GM23338 (cell line): Measurements from ENCODE around the gene MRPS7. TPM values are rescaled to one million over a fixed set of nuclear protein-coding genes. Genes with fewer than 3 reads are reported as not detected.

Experiments
- ATAC-seq: fragments of 200-7000 bp; cut with Tn5 transposase; 3 replicates; pipeline ENCODE4 v1.9.1; 2020
- DNase-seq: peaks from one replicate; pipeline ENCODE4 v3.0.0-alpha.2; 2015; ENCODE audit warnings: low spot score
- H2AFZ ChIP-seq: fragments of 200-600 bp; sonication (generic); 2 replicates; pipeline ENCODE4 v1.8.0; 2016; ENCODE audit warnings: antibody characterized with exemption, mild to moderate bottlenecking, moderate library complexity
- H3F3A ChIP-seq: fragments of 200-600 bp; sonication (generic); replicated peaks from 2 replicates; pipeline ENCODE4 v1.8.0; 2017; ENCODE audit warnings: antibody characterized with exemption, mixed run types, low read depth
- H3K27ac ChIP-seq: fragments of 200-600 bp; sonication (generic); 2 replicates; pipeline ENCODE4 v1.6.1; 2016; ENCODE audit warnings: low read depth
- H3K27me3 ChIP-seq: fragments of 200-600 bp; sonication (generic); 2 replicates; pipeline ENCODE4 v1.8.0; 2016; ENCODE audit warnings: mild to moderate bottlenecking, mixed run types, moderate library complexity; ENCODE audit not compliant: insufficient read depth
- H3K36me3 ChIP-seq: fragments of 200-600 bp; sonication (generic); 2 replicates; pipeline ENCODE4 v1.8.0; 2016; ENCODE audit warnings: mild to moderate bottlenecking; ENCODE audit not compliant: insufficient read depth
- H3K4me1 ChIP-seq: fragments of 200-600 bp; sonication (generic); 2 replicates; pipeline ENCODE4 v1.8.0; 2016; ENCODE audit warnings: mild to moderate bottlenecking, moderate library complexity; ENCODE audit not compliant: insufficient read depth
- H3K4me2 ChIP-seq: fragments of 200-600 bp; sonication (generic); 2 replicates; pipeline ENCODE4 v1.7.1; 2017; ENCODE audit warnings: mixed run types
- H3K4me3 ChIP-seq: fragments of 200-600 bp; sonication (generic); 2 replicates; pipeline ENCODE4 v1.6.1; 2016; ENCODE audit warnings: mixed run types
- H3K79me2 ChIP-seq: fragments of 200-600 bp; sonication (generic); replicated peaks from 2 replicates; pipeline ENCODE4 v1.8.0; 2017; ENCODE audit warnings: mild to moderate bottlenecking; ENCODE audit not compliant: insufficient read depth
- H3K9me2 ChIP-seq: fragments of 200-600 bp; sonication (generic); 2 replicates; pipeline ENCODE4 v1.8.0; 2017; ENCODE audit not compliant: insufficient read depth
- H4K20me1 ChIP-seq: fragments of 200-600 bp; sonication (generic); replicated peaks from 2 replicates; pipeline ENCODE4 v1.8.0; 2017; ENCODE audit warnings: mild to moderate bottlenecking; ENCODE audit not compliant: insufficient read depth
- H3K27ac Mint-ChIP-seq: 2 replicates; pipeline ENCODE4 v1.8.0; 2020; ENCODE audit warnings: inconsistent platforms, mild to moderate bottlenecking, moderate library complexity, mixed read lengths
- H3K27me3 Mint-ChIP-seq: 3 replicates; pipeline ENCODE4 v1.8.0; 2022; ENCODE audit warnings: low read depth, mild to moderate bottlenecking, moderate library complexity, mixed read lengths, inconsistent platforms; ENCODE audit not compliant: insufficient read depth, poor library complexity
- H3K36me3 Mint-ChIP-seq: 3 replicates; pipeline ENCODE4 v1.8.0; 2021; ENCODE audit warnings: low read depth, mild to moderate bottlenecking, inconsistent platforms, moderate library complexity, mixed read lengths
- H3K4me1 Mint-ChIP-seq: 3 replicates; pipeline ENCODE4 v1.8.0; 2020; ENCODE audit warnings: mild to moderate bottlenecking, inconsistent platforms, mixed read lengths
- H3K4me3 Mint-ChIP-seq: 3 replicates; pipeline ENCODE4 v1.8.0; 2021; ENCODE audit warnings: moderate library complexity, mild to moderate bottlenecking, inconsistent platforms, mixed read lengths
- H3K9me3 Mint-ChIP-seq: 3 replicates; pipeline ENCODE4 v1.8.0; 2020; ENCODE audit warnings: moderate library complexity, mild to moderate bottlenecking, inconsistent platforms, mixed read lengths
- CTCF ChIP-seq, 2 experiments: fragments of 200-600 bp in 1 of 2; sonication (generic) in 1 of 2; conservative IDR thresholded peaks; 2 replicates each; pipeline versions ENCODE4 v1.5.1 to v1.6.1; 2016 to 2017; ENCODE audit warnings: antibody characterized with exemption in 2 of 2, low read depth in 2 of 2, mild to moderate bottlenecking in 2 of 2, moderate library complexity in 1 of 2
- EZH2 ChIP-seq: fragments of 200-600 bp; sonication (generic); IDR thresholded peaks from one replicate; pipeline ENCODE4 v1.8.0; 2017; ENCODE audit warnings: antibody characterized with exemption, mild to moderate bottlenecking, low read depth; ENCODE audit not compliant: unreplicated experiment
- JUNB ChIP-seq: IDR thresholded peaks from one replicate; pipeline ENCODE4 v1.6.1; 2016; ENCODE audit warnings: antibody characterized with exemption; ENCODE audit not compliant: unreplicated experiment
- POLR2AphosphoS5 ChIP-seq: IDR thresholded peaks from 2 replicates; pipeline ENCODE4 v1.6.1; 2016; ENCODE audit warnings: antibody characterized with exemption, low read depth
- REST ChIP-seq: IDR thresholded peaks from one replicate; pipeline ENCODE4 v1.6.1; 2018; ENCODE audit warnings: antibody characterized with exemption; ENCODE audit not compliant: unreplicated experiment
- STAT1 ChIP-seq: IDR thresholded peaks from one replicate; pipeline ENCODE4 v1.6.1; 2016; ENCODE audit warnings: antibody characterized with exemption; ENCODE audit not compliant: unreplicated experiment
- ZNF114 ChIP-seq: fragments of 250-450 bp; sonication (Bioruptor Pico); IDR thresholded peaks from 2 replicates; pipeline ENCODE4 v1.5.0; 2020; ENCODE audit warnings: mild to moderate bottlenecking, moderate library complexity
- ZNF331 ChIP-seq: fragments of 250-450 bp; sonication (Bioruptor Pico); IDR thresholded peaks from 2 replicates; pipeline ENCODE4 v1.5.0; 2020; ENCODE audit warnings: low read depth, mild to moderate bottlenecking, moderate library complexity
- ZNF462 ChIP-seq: fragments of 250-450 bp; sonication (Bioruptor Pico); IDR thresholded peaks from 2 replicates; pipeline ENCODE4 v1.5.0; 2020; ENCODE audit warnings: mild to moderate bottlenecking, moderate library complexity
- polyA plus RNA-seq: library from polyadenylated mRNA; unstranded; fragments of >200 nt; fragmentation: Nextera tagmentation; extraction: Ambion mirVana; gene quantifications from 2 replicates; pipeline ENCODE4 v1.2.1, GENCODE V29; 2016
- total RNA-seq: library from RNA; depleted of rRNA; stranded (reverse); fragments of >200 nt; shearing (Covaris generic); gene quantifications from 2 replicates; pipeline ENCODE4 v1.2.3, GENCODE V29; 2014

Gene MRPS7
- total and polyA plus RNA-seq, 2 experiments from 2014 or later: 60.6 to 114 TPM

GRCh38 chr17:75246404-75246803, 15.3 kb upstream of the MRPS7 start:
- Mint-ChIP-seq H3K36me3 (peaks cover 38% of the 10 kb centered on the region), H3K27ac (no peak overlapping the region), H3K9me3 (no peaks in the 10 kb centered on the region), H3K27me3 (peaks cover 7% of the 10 kb centered on the region), H3K4me3 (no peak overlapping the region), H3K4me1 (peaks cover 15% of the 10 kb centered on the region)
- Histone ChIP-seq H3K4me1 (peaks cover 16% of the 10 kb centered on the region), H3F3A (peaks cover 17% of the 10 kb centered on the region), H3K27ac (no peak overlapping the region), H3K27me3 (no peaks in the 10 kb centered on the region), H3K4me3 (no peak overlapping the region), H3K36me3 (peaks cover 11% of the 10 kb centered on the region; the same call in 1 of the 2 replicates), H2AFZ (no peak overlapping the region), H4K20me1 (no peaks in the 10 kb centered on the region; the same call in 1 of the 2 replicates), H3K4me2 (no peak overlapping the region), H3K9me2 (no peaks in the 10 kb centered on the region), H3K79me2 (peaks cover 41% of the 10 kb centered on the region)
- DNase-seq (no peak), ATAC-seq (no peak)
- TF ChIP-seq ZNF114 (CRISPR knock-in tag) (no peak), ZNF331 (CRISPR knock-in tag) (no peak), JUNB (no peak), POLR2AphosphoS5 (no peak)

GRCh38 chr17:75249564-75249963, 12.1 kb upstream of the MRPS7 start:
- H3K4me1 ChIP-seq: peaks cover 20% of the 10 kb centered on the region
- no peaks in the 10 kb centered on the region for H3K27me3 ChIP-seq
- H3K4me3 ChIP-seq: no peak overlapping the region
- Mint-ChIP-seq H3K4me3 (no peak overlapping the region), H3K27ac (peak overlapping the region; percentile 6), H3K9me3 (no peaks in the 10 kb centered on the region; the same call in 2 of the 3 replicates), H3K36me3 (peaks cover 15% of the 10 kb centered on the region), H3K4me1 (peaks cover 41% of the 10 kb centered on the region), H3K27me3 (peaks cover 4% of the 10 kb centered on the region)
- H3K9me2 ChIP-seq: no peaks in the 10 kb centered on the region
- peaks cover 6% of the 10 kb centered on the region; the same call in 1 of the 2 replicates for H3K36me3 ChIP-seq
- H4K20me1 ChIP-seq: no peaks in the 10 kb centered on the region; the same call in 1 of the 2 replicates
- no peak overlapping the region; the same call in 1 of the 2 replicates for H3K4me2 ChIP-seq
- H3K79me2 ChIP-seq: peaks cover 69% of the 10 kb centered on the region
- H2AFZ ChIP-seq: no peak overlapping the region
- peak overlapping the region; percentile 74 for H3K27ac ChIP-seq
- no peak for ATAC-seq
- DNase-seq: no peak
- peaks cover 18% of the 10 kb centered on the region; the same call in 1 of the 2 replicates for H3F3A ChIP-seq
- TF ChIP-seq STAT1 (no peak), ZNF462 (no peak), ZNF114 (CRISPR knock-in tag) (no peak), CTCF (conservative IDR thresholded peaks at IDR 0.05; ENCODE audit: low read depth in 2 of 2) (no peak), EZH2 (no peak), JUNB (no peak), REST (no peak), ZNF331 (CRISPR knock-in tag) (no peak)
